GM19025 (cell line): ENCODE measurements around the gene RYR2.
"Not testable (repeated sequence)": the region's sequence is repeated elsewhere in the genome, so short reads cannot be mapped to it uniquely, and the experiment has no call there.

Source experiments
- ATAC-seq: cut with Tn5 transposase; IDR thresholded peaks from one replicate; pipeline ENCODE4 v1.9.1; 2021; ENCODE audit warnings: mild to moderate bottlenecking, low read depth, moderate library complexity; ENCODE audit not compliant: unreplicated experiment

Gene RYR2

GRCh38 chr1:237071641-237072420 is 29.8 kb downstream of the RYR2 start:
- ATAC-seq, result no peak

GRCh38 chr1:237074371-237075117 is 32.6 kb downstream of the RYR2 start:
- ATAC-seq, result no peak

DNA sequence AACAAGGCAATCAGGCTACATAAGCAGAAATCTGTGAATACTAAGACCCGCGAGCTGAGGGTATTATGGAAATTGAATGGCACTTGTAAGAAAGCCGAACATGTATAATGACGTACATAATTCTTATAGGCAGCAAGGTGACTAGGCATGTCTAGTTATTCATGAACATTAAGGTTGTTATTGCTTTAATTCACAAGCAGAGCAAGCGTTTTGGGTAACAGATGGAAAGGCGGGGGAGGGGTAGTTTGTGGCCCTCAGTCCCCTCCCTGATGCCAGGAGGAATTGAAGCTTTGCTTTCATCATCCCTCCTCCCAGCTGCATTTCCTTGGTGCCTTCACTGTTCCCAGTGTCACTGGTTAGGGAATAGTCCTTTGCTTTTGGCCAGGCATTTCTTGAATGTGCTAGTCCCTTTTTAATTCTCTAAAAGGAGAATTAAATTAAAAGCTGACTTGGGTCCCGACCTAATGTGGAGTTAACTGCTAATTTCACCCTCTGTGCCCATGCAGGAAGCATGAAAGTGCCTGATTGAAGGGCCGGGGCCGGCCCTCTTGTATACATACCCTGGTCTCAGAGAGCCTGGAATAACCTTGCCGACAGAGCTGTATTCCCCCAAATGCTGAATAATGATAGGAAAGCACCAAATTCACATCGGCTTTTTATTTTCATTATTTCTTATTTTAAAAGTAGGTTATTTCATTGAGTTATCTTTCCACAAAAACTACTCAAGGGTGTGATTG is 42.5 kb downstream of the RYR2 start:
- no peak for ATAC-seq

GRCh38 chr1:237091691-237092090 is 49.7 kb downstream of the RYR2 start:
- no peak for ATAC-seq

DNA sequence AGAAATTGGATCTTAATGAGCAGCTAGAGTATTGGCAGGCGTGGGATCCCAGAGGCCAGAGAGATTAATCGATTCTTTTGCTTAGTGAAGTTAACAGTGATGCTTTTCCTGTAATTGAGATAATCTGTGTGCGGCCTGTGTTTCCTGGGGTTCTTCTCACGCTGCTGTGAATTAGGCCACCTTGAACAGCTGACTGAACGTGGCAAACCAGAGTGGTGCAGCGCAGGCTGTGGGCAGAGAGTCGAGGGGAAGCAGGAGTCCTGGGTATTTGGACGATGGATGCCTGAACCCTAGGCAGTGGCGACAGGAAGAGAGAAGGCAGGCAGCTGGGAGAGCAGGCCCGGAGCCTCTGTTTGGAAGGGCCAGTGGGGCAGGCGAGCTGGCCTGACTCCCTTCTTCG is 51.7 kb downstream of the RYR2 start:
- no peak for ATAC-seq

DNA sequence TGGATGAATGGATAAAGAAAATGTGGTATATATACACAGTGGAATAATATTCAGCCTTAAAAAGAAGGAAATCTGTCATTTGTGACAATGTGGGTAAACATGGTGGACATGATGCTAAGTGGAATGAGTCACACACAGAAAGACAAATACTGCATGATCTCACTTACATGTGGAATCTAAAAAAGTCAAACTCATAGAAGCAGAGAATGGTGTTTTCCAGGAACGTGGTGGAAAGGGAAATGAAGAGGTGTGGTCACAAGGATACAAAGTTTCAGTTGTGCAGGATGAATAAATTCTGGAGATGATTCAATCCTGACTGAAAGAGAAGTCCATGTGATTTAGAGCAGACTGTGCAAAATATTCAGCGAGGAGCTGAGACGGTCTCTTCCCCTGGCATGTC is 56.6 kb downstream of the RYR2 start:
- ATAC-seq, result no peak

DNA sequence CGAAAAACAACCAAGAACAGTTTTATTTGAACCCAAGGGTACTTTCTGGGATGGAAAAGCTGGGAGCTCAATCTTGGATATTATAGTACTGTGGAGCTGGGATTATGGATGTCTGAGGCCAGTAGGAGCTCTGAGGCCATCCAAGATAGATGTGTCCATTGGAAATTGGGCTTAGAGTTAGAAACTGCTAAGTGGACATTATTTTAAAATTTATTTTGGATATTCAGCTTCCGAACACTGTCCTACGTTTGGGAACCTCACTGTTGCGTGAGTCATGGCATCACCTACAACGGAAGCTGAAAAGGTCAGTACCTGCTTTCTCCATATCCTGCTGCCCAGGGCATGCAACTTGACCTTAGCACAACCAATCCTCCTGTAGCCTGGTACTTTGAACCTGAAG is 61.0 kb downstream of the RYR2 start:
- ATAC-seq, result no peak

GRCh38 chr1:237104096-237104495 is 62.1 kb downstream of the RYR2 start:
- ATAC-seq, result no peak

GRCh38 chr1:237105826-237106225 is 63.8 kb downstream of the RYR2 start:
- ATAC-seq, result no peak

DNA sequence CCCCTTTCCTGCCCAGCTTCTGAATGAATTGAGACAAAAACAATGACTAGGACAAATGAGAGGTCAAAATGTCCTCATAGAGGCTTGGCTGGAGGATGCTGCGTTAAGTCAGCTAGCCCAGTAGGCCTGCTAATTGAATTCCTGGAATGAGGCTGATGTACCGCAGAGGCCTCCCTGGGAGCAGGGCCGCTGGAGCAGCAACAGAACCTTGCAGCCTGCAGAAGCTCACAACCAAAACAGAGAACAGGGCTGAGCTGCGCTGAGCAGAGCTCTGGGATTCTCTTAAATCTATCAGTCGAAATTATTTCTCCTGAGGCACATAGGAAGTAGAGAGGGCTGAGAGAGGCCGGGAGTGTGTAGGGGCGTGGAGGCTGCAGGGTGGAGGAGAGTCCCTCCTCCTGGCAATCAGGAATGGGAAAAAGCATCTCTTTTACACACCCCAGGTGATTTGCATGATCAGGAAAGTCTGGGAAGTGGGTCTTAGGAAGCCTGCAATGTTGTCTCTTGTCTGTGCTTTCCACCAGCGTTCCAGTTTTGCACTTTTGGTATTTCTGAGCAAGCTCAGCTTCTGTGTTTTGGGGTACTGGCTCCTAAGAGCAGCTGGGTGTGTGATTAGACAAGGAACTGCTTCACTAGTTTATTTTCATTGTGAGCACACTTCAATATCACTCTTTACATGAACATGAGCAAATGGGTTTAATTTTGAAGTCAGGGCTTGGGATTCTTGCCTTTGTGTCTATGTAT is 66.5 kb downstream of the RYR2 start:
- no peak for ATAC-seq

DNA sequence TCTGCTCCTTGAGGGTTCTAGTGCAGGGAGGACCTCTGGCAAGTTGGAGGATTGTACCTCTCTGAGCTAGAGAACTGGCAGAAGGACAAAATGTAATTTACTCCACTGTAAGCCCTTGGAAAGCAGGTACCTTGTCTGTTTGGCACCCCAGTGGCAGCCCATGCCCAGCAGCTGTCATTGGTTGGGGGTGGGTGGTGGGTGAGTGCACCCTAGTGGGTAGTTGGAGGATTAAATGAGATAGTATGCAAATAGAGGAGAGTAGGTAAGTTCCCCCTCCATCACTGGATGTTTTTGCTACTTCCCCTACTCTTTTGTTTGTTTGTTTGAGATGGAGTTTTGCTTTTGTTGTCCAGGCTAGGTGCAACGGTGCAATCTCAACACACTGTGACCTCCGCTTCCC is 69.8 kb downstream of the RYR2 start:
- ATAC-seq, result no peak

DNA sequence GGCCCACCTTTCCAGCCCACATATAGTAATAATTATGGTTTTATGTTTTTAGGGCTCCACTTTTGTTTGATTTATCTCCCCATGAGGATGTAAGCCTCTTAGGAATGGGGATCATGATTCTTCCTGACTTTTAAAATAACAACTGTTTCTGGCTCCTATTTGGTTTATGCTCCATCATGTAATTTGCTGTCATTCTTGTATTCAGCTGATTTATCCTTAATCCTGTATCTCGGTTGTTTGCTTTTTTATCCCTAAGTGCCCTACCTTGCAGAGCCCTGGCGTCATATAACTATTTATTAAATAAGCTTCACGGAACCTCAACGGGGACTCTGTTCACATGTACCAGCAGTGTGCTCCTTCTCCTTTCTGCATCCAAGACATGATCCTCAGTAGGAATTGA is 70.7 kb downstream of the RYR2 start:
- no peak for ATAC-seq

GRCh38 chr1:237115035-237115434 is 73.1 kb downstream of the RYR2 start:
- no peak for ATAC-seq

DNA sequence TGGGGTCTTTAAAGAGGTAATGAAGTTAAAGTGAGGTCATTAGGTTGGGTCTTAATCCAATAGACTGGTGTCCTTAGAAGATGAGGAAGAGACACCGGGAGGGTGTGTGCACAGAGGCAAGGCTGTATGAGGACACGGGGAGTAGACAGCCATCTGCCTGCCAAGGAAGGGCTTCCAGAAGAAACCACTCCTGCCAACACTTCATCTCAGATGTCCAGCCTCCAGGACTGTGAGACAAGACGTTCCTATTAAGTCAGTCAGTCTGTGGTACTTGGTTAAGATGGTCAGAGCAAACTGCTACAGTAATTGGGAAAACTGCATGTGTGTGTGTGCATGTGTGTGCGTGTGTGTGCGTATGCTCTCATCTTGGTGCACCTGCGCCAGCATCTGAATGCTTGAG is 77.1 kb downstream of the RYR2 start:
- no peak for ATAC-seq

- no peak for ATAC-seq
Observed at GRCh38 chr1:237120683-237121082, 78.7 kb downstream of the RYR2 start.

DNA sequence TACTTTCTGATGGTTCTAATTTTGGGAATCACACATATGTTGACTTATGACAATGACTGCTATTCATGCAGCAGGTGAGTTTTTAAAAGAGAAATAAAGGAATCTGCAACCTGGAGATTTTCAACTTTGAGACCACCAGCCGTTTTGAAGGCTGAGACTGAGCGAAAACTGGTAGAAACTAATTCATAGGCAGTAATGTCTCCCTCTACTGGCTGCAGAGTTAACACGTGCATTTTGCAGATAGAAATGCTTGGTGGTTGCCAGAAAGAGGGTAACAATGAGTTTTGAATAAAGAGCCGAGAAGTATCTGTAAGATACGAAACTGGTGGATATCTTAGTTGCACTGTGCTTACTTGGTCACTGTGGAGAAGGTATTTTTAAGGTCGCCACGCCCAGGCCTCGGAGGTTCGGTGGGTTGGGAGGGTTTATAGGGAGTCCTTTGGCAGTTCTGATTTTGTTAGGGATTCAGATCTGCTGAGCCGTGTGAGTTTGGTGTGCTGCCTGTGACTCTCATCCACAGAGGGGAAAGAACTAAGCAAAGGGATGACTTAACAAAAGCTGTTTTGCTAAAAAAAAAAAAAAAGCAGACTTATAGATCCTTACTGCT is 83.0 kb downstream of the RYR2 start:
- no peak for ATAC-seq

DNA sequence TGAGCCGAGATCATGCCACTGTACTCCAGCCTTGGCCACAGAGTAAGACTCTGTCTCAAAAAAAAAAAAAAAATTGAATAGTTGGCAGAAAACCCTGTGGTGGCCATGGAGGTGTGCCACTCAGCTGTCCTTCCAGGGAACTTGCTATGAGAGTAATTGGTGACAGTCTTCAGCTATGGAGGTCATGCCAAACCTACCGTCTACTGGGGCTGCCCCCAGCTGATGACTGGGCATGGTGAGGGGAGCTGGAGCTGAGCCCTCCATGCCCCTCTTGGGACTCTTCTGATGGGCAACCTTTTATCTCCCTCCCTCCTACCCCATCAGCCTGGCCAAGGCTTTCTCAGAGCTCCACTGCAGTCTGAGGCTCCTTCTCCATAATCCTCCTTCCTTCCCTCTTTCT is 84.2 kb downstream of the RYR2 start:
- ATAC-seq, result no peak

DNA sequence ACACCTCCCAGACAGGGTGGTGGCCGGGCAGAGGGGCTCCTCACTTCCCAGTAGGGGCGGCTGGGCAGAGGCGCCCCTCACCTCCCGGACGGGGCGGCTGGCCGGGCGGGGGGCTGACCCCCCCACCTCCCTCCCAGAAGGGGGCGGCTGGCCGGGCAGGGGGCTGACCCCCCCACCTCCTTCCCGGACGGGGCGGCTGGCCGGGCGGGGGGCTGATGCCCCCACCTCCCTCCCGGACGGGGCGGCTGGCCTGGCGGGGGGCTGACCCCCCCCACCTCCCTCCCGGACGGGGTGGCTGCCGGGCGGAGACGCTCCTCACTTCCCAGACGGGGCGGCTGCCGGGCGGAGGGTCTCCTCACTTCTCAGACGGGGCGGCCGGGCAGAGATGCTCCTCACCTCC is 85.3 kb downstream of the RYR2 start:
- not testable (repeated sequence) for ATAC-seq

- ATAC-seq, result no peak
Observed at GRCh38 chr1:237133921-237134320, 91.9 kb downstream of the RYR2 start.

GRCh38 chr1:237134929-237135328 is 92.9 kb downstream of the RYR2 start:
- no peak for ATAC-seq
